WTC11 (cell line): ENCODE data around the gene PIK3R1.

Source experiments
- FOXJ3 ChIP-seq: sonication (generic); formaldehyde crosslinking; IDR thresholded peaks from 2 replicates; pipeline ENCODE4 v1.9.0; 2021; ENCODE audit warnings: missing genetic modification reagents, mild to moderate bottlenecking, borderline replicate concordance
- NFYB ChIP-seq: sonication (generic); formaldehyde crosslinking; conservative IDR thresholded peaks from 2 replicates; pipeline ENCODE4 v1.8.0; 2022; ENCODE audit warnings: low read depth, missing genetic modification reagents
- TEAD1 ChIP-seq: sonication (generic); formaldehyde crosslinking; IDR thresholded peaks from 2 replicates; pipeline ENCODE4 v1.8.0; 2022; ENCODE audit warnings: mild to moderate bottlenecking, missing genetic modification reagents
- ZBTB21 ChIP-seq: sonication (generic); formaldehyde crosslinking; IDR thresholded peaks from 2 replicates; pipeline ENCODE4 v1.8.1; 2023; ENCODE audit warnings: mild to moderate bottlenecking, missing genetic modification reagents, borderline replicate concordance
- ZNF232 ChIP-seq: sonication (generic); formaldehyde crosslinking; IDR thresholded peaks from 2 replicates; pipeline ENCODE4 v1.8.0; 2022; ENCODE audit warnings: mild to moderate bottlenecking, missing genetic modification reagents
- TF ChIP-seq, protein P1 (sequence below): sonication (generic); formaldehyde crosslinking; IDR thresholded peaks from 2 replicates; pipeline ENCODE4 v1.8.1; 2022; ENCODE audit warnings: mild to moderate bottlenecking, missing genetic modification reagents, moderate library complexity, borderline replicate concordance
- TF ChIP-seq, protein P2 (sequence below): fragments of 200-600 bp; IDR thresholded peaks from 2 replicates; pipeline ENCODE4 v1.8.0; 2022; ENCODE audit warnings: antibody characterized with exemption
- TF ChIP-seq, protein P3 (sequence below): sonication (generic); formaldehyde crosslinking; IDR thresholded peaks from 2 replicates; pipeline ENCODE4 v1.8.0; 2022; ENCODE audit warnings: mild to moderate bottlenecking, missing genetic modification reagents
- TF ChIP-seq, protein P4 (sequence below): sonication (generic); formaldehyde crosslinking; IDR thresholded peaks from 2 replicates; pipeline ENCODE4 v1.8.0; 2022; ENCODE audit warnings: mild to moderate bottlenecking, missing genetic modification reagents
- TF ChIP-seq, protein P5 (sequence below): sonication (generic); formaldehyde crosslinking; IDR thresholded peaks from 2 replicates; pipeline ENCODE4 v1.8.1; 2022; ENCODE audit warnings: mild to moderate bottlenecking, moderate library complexity, missing genetic modification reagents
- TF ChIP-seq, protein P6 (sequence below): sonication (generic); formaldehyde crosslinking; IDR thresholded peaks from 2 replicates; pipeline ENCODE4 v1.8.0; 2023; ENCODE audit warnings: missing genetic modification reagents

DNA sequence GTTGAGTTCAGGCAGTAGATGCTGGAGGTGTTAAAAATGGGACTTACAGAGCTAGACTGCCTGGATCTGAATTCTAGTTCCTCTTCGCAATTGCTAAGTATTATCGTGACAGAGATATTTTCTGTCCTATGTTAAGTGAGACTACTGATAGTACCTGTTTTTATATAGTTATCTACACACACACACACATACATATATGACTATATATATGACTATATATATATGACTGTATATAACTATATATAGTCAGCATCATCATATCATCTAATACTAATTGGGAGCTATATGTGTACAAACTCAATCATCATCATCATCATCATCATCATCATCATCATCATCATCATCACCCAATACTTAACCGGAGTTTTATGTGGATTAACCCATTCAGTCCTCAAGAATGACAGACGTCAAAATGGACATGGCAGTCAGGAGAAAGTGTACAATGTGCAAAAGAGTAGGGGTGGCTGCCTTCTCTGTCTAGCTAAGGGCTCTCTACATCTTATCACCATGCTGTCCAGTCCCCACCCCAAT is 7.3 kb downstream of the PIK3R1 start:
- TF ChIP-seq, protein P1, sequence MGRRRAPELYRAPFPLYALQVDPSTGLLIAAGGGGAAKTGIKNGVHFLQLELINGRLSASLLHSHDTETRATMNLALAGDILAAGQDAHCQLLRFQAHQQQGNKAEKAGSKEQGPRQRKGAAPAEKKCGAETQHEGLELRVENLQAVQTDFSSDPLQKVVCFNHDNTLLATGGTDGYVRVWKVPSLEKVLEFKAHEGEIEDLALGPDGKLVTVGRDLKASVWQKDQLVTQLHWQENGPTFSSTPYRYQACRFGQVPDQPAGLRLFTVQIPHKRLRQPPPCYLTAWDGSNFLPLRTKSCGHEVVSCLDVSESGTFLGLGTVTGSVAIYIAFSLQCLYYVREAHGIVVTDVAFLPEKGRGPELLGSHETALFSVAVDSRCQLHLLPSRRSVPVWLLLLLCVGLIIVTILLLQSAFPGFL (CRISPR knock-in tag) = no peak
- no peak for TF ChIP-seq NFYB (CRISPR knock-in tag)
- TF ChIP-seq TEAD1 (CRISPR knock-in tag) = no peak
- TF ChIP-seq ZNF232 (CRISPR knock-in tag) = no peak
- TF ChIP-seq, protein P2, sequence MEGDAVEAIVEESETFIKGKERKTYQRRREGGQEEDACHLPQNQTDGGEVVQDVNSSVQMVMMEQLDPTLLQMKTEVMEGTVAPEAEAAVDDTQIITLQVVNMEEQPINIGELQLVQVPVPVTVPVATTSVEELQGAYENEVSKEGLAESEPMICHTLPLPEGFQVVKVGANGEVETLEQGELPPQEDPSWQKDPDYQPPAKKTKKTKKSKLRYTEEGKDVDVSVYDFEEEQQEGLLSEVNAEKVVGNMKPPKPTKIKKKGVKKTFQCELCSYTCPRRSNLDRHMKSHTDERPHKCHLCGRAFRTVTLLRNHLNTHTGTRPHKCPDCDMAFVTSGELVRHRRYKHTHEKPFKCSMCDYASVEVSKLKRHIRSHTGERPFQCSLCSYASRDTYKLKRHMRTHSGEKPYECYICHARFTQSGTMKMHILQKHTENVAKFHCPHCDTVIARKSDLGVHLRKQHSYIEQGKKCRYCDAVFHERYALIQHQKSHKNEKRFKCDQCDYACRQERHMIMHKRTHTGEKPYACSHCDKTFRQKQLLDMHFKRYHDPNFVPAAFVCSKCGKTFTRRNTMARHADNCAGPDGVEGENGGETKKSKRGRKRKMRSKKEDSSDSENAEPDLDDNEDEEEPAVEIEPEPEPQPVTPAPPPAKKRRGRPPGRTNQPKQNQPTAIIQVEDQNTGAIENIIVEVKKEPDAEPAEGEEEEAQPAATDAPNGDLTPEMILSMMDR = no peak
- TF ChIP-seq, protein P3, sequence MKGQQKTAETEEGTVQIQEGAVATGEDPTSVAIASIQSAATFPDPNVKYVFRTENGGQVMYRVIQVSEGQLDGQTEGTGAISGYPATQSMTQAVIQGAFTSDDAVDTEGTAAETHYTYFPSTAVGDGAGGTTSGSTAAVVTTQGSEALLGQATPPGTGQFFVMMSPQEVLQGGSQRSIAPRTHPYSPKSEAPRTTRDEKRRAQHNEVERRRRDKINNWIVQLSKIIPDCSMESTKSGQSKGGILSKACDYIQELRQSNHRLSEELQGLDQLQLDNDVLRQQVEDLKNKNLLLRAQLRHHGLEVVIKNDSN (CRISPR knock-in tag) = no peak
- TF ChIP-seq, protein P4, sequence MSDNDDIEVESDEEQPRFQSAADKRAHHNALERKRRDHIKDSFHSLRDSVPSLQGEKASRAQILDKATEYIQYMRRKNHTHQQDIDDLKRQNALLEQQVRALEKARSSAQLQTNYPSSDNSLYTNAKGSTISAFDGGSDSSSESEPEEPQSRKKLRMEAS = no peak
- TF ChIP-seq ZBTB21 = no peak
- TF ChIP-seq FOXJ3 (CRISPR knock-in tag) = no peak
- TF ChIP-seq, protein P5, sequence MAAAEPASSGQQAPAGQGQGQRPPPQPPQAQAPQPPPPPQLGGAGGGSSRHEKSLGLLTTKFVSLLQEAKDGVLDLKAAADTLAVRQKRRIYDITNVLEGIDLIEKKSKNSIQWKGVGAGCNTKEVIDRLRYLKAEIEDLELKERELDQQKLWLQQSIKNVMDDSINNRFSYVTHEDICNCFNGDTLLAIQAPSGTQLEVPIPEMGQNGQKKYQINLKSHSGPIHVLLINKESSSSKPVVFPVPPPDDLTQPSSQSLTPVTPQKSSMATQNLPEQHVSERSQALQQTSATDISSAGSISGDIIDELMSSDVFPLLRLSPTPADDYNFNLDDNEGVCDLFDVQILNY (CRISPR knock-in tag) = no peak
- TF ChIP-seq, protein P6, sequence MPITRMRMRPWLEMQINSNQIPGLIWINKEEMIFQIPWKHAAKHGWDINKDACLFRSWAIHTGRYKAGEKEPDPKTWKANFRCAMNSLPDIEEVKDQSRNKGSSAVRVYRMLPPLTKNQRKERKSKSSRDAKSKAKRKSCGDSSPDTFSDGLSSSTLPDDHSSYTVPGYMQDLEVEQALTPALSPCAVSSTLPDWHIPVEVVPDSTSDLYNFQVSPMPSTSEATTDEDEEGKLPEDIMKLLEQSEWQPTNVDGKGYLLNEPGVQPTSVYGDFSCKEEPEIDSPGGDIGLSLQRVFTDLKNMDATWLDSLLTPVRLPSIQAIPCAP (CRISPR knock-in tag) = no peak
